Left ventricle myocardium inferior (tissue), 1 donor: ENCODE results near the gene GART. TPM values are rescaled to one million over a fixed set of nuclear protein-coding genes. Genes with fewer than 3 reads are reported as not detected.
"Not testable (repeated sequence)": the region's sequence is repeated elsewhere in the genome, so short reads cannot be mapped to it uniquely, and the experiment has no call there.

Source experiments
- DNase-seq: peaks from one replicate; pipeline ENCODE4 v3.0.0-alpha.2; 2020
- H3K27ac ChIP-seq: fragments of 200-600 bp; replicated peaks from 2 replicates; pipeline ENCODE4 v1.8.0; 2021
- H3K27me3 ChIP-seq: fragments of 200-600 bp; 2 replicates; pipeline ENCODE4 v1.8.0; 2021; ENCODE audit warnings: low read depth
- H3K36me3 ChIP-seq: fragments of 200-600 bp; 2 replicates; pipeline ENCODE4 v1.8.0; 2021
- H3K4me1 ChIP-seq: fragments of 200-600 bp; 2 replicates; pipeline ENCODE4 v1.8.0; 2021
- H3K4me3 ChIP-seq: fragments of 200-600 bp; 2 replicates; pipeline ENCODE4 v1.8.0; 2021; ENCODE audit warnings: mild to moderate bottlenecking, moderate library complexity
- H3K9me3 ChIP-seq: fragments of 200-600 bp; replicated peaks from 2 replicates; pipeline ENCODE4 v1.8.0; 2021
- intact Hi-C: fragments of 100-400 bp; cut with micrococcal nuclease; formaldehyde crosslinking; loops from one replicate; pipeline ENCODE4 v1.11.0; 2022
- total RNA-seq: library from RNA; stranded (reverse); fragmentation: NEBNext Ultra II Directional; extraction: Animal tissue kit (Norgen Biotek cat#: 25700); gene quantifications from one replicate; pipeline ENCODE4 v1.2.1, GENCODE V29; 2021
- TF ChIP-seq, protein P1 (sequence below): fragments of 200-600 bp; IDR thresholded peaks from 2 replicates; pipeline ENCODE4 v1.8.0; 2021; ENCODE audit warnings: antibody characterized with exemption, mild to moderate bottlenecking, borderline replicate concordance
- donor health status: DM: no; HTN: yes; CAD: no; lungs with severe emphysema.

Gene GART
- total RNA-seq, 1 donor from 2014 or later = 41.5 TPM

DNA sequence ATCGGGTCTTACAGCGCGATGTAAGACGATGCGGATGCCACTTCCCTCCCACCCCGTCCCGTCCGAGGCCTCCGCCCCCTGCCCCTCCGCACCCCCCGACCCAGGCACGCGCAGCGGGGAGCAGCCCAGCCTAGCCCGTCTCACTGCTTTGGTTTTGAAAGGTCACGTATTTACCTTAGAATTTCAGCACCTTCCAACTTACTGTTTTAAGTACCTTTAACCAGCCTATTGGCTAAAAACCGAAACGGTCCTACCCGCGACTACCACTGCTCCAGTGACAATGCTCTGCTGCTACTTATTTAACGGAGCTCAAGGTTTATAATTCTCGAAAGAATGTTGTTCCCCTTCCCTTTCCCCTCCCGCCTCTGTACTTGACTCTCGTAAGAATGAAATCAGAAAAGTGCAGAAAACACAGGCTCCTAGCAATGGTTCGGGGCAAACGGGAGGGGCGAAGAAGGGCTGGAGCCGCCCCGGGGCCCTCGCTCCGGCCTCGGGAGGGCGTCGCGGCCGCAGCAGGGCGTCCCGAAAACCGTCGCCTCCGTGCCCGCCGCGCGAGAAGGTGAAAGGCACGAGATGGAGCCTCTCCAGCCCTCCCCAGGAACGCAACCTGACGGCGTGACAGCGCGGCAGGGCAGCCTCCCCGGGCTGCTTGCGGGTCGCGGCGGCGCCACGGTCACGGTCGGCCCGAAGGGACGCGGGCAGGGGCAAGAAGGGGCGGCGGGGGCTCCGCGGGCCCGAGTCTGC is 62.8 kb downstream of the GART start:
- H3K36me3 ChIP-seq = no peaks in the 10 kb centered on the region
- no peaks in the 10 kb centered on the region for H3K9me3 ChIP-seq
- no peaks in the 10 kb centered on the region for H3K27me3 ChIP-seq
- DNase-seq = no peak
- peaks cover 34% of the 10 kb centered on the region for H3K4me1 ChIP-seq
- intact Hi-C loops = no loop called here
- H3K27ac ChIP-seq = peak overlapping the region; percentile 100
- H3K4me3 ChIP-seq = peak overlapping the region; percentile 98
- TF ChIP-seq, protein P1, sequence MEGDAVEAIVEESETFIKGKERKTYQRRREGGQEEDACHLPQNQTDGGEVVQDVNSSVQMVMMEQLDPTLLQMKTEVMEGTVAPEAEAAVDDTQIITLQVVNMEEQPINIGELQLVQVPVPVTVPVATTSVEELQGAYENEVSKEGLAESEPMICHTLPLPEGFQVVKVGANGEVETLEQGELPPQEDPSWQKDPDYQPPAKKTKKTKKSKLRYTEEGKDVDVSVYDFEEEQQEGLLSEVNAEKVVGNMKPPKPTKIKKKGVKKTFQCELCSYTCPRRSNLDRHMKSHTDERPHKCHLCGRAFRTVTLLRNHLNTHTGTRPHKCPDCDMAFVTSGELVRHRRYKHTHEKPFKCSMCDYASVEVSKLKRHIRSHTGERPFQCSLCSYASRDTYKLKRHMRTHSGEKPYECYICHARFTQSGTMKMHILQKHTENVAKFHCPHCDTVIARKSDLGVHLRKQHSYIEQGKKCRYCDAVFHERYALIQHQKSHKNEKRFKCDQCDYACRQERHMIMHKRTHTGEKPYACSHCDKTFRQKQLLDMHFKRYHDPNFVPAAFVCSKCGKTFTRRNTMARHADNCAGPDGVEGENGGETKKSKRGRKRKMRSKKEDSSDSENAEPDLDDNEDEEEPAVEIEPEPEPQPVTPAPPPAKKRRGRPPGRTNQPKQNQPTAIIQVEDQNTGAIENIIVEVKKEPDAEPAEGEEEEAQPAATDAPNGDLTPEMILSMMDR = no peak

DNA sequence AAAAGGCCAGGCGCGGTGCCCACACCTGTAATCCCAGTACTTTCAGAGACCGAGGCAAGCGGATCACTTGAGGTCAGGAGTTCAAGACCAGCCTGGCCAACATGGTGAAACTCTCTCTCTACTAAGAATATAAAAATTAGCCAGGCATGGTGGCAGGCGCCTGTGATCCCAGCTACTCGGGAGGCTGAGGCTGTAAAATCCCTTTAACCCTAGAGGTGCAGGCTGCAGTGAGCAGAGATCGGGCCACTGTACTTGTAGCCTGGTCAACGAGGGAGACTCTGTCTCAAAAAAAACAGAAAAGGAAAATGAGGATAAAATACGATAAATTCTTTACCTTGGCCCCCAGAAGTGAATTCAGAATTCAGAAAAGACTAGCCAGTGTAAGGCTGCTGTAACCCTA is 63.7 kb downstream of the GART start:
- no peak for DNase-seq
- Histone ChIP-seq H3K4me1 (peaks cover 34% of the 10 kb centered on the region), H3K27ac (peak overlapping the region; percentile 100), H3K36me3 (no peaks in the 10 kb centered on the region), H3K9me3 (peaks cover under 1% of the 10 kb centered on the region), H3K4me3 (peak overlapping the region; percentile 98), H3K27me3 (no peaks in the 10 kb centered on the region)
- TF ChIP-seq, protein P1 = no peak
- intact Hi-C loops = no loop called here

DNA sequence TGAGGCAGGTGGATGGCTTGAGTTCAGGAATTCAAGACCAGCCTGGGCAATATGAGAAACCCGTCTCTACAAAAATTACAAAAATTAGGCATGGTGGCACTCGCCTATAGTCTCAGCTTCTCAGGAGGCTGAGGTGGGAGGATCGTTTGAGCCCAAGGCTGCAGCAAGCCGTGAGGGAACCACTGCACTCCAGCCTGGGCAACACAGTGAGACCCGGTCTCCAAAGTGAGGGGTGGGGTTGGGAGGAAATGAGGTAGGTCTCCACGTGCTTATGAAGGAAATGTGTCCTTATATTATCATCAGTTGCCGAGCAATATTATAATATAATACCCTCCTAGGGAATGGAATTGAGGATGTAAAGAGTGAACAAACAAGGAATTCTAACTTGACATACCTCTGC is 64.9 kb downstream of the GART start:
- Histone ChIP-seq H3K27me3 (no peaks in the 10 kb centered on the region), H3K36me3 (no peaks in the 10 kb centered on the region), H3K9me3 (peaks cover 5% of the 10 kb centered on the region), H3K4me1 (peaks cover 34% of the 10 kb centered on the region), H3K4me3 (no peak overlapping the region), H3K27ac (no peak overlapping the region)
- intact Hi-C loops = no loop called here
- TF ChIP-seq, protein P1 = no peak
- no peak for DNase-seq

DNA sequence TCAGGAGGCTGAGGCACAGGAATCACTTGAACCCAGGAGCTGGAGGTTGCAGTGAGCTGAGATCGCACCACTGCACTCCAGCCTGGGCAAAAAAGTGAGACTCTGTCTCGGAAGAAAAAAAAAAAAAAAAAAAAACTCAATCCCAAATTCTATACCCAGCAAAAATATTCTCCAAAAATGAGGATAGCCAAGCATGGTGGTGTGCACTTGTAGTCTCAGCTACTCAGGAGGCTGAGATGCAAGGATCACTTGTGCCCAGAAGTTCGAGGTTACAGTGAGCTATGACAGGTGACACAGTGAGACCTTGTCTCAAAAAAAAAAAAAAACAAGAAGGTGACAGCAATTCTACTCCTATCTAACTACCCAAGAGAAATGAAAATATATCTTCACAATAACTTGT is 68.6 kb downstream of the GART start:
- H3K27ac ChIP-seq = no peak overlapping the region
- intact Hi-C loops = no loop called here
- TF ChIP-seq, protein P1 = no peak
- no peak overlapping the region for H3K4me3 ChIP-seq
- no peaks in the 10 kb centered on the region for H3K36me3 ChIP-seq
- H3K4me1 ChIP-seq = peaks cover 12% of the 10 kb centered on the region
- H3K9me3 ChIP-seq = peaks cover 5% of the 10 kb centered on the region
- no peak for DNase-seq
- H3K27me3 ChIP-seq = no peaks in the 10 kb centered on the region

DNA sequence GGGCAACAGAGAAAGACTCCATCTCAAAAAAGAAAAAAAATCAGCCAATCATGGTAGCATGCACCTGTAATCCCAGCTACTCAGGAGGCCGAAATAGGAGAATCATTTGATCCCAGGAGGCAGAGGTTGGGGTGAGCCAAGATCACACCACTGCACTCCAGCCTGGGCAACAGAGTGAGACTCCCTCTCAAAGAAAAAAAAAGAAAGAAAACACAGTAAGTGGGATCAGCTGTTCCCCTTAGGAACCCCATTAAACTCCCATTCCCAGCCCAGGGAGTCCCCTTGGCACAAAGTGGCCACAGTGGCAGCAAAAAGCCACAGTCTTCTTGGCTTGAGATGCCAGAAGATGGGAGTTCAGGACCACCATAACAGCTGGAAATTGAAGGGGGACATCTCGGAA is 71.2 kb downstream of the GART start:
- Histone ChIP-seq H3K4me3 (no peak overlapping the region), H3K27ac (no peak overlapping the region), H3K36me3 (peaks cover 5% of the 10 kb centered on the region), H3K9me3 (peaks cover 5% of the 10 kb centered on the region), H3K4me1 (peaks cover 3% of the 10 kb centered on the region), H3K27me3 (no peaks in the 10 kb centered on the region)
- DNase-seq = no peak
- TF ChIP-seq, protein P1 = no peak
- intact Hi-C loops = no loop called here

DNA sequence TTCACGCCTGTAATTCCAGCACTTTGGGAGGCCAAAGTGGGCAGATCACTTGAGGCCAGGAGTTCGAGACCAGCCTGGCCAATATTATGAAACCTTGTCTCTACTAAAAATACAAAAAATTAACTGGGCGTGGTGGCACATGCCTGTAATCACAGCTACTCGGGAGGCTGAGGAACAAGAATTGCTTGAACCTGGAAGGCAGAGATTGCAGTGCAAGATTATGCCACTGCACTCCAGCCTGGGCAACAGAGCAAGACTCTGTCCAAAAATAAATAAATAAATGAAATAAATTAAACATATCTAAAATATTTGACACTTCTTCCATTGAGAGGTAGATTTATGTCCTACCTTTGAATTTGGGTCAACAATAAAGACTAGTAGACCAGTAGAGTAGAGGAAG is 72.7 kb downstream of the GART start:
- H3K9me3 ChIP-seq, H3K27ac ChIP-seq, DNase-seq, H3K4me3 ChIP-seq, H3K27me3 ChIP-seq, intact Hi-C loops, H3K4me1 ChIP-seq: not testable (repeated sequence)
- H3K36me3 ChIP-seq = peaks cover 12% of the 10 kb centered on the region
